OCI-LY1 (cell line): Measurements from ENCODE around the gene LLCFC1.

Source experiments
- H2AFZ ChIP-seq: fragments of 200-600 bp; sonication (generic), shearing (Covaris generic); 2 replicates; pipeline ENCODE4 v1.6.0; 2014; ENCODE audit warnings: antibody characterized with exemption, mild to moderate bottlenecking, low read length
- H3F3A ChIP-seq: fragments of 200-600 bp; sonication (generic), shearing (Covaris generic); 2 replicates; pipeline ENCODE4 v1.6.0; 2014; ENCODE audit warnings: mild to moderate bottlenecking, antibody characterized with exemption, low read length, moderate library complexity; ENCODE audit not compliant: insufficient read depth
- H3K27ac ChIP-seq: fragments of 200-600 bp; sonication (generic); 2 replicates; pipeline ENCODE4 v1.5.1; 2014; ENCODE audit warnings: low read length, mixed run types, mild to moderate bottlenecking, low read depth; ENCODE audit not compliant: poor library complexity, severe bottlenecking
- H3K27me3 ChIP-seq: fragments of 200-600 bp; sonication (generic); 2 replicates; pipeline ENCODE4 v1.6.0; 2014; ENCODE audit warnings: antibody characterized with exemption, mild to moderate bottlenecking, low read length, moderate library complexity; ENCODE audit not compliant: insufficient read depth
- H3K36me3 ChIP-seq: fragments of 200-600 bp; sonication (generic); 2 replicates; pipeline ENCODE4 v1.6.1; 2014; ENCODE audit warnings: mild to moderate bottlenecking, antibody characterized with exemption, low read length, moderate library complexity, mixed read lengths; ENCODE audit not compliant: insufficient read depth
- H3K4me1 ChIP-seq: fragments of 200-600 bp; sonication (generic); 2 replicates; pipeline ENCODE4 v1.5.1; 2014; ENCODE audit warnings: mild to moderate bottlenecking, low read length, moderate library complexity; ENCODE audit not compliant: insufficient read depth, severe bottlenecking
- H3K4me2 ChIP-seq: fragments of 200-600 bp; sonication (generic), shearing (Covaris generic); 2 replicates; pipeline ENCODE4 v1.6.1; 2014; ENCODE audit warnings: low read length
- H3K4me3 ChIP-seq: fragments of 200-600 bp; sonication (generic); 2 replicates; pipeline ENCODE4 v1.5.1; 2014; ENCODE audit warnings: low read length, low read depth, mild to moderate bottlenecking, mixed read lengths; ENCODE audit not compliant: poor library complexity, severe bottlenecking
- H3K79me2 ChIP-seq: fragments of 200-600 bp; shearing (Covaris generic); 2 replicates; pipeline ENCODE4 v1.6.1; 2016; ENCODE audit warnings: mixed run types, low read length, mixed read lengths; ENCODE audit not compliant: insufficient read depth
- H3K9ac ChIP-seq: fragments of 200-600 bp; sonication (generic), shearing (Covaris generic); 2 replicates; pipeline ENCODE4 v1.6.1; 2014; ENCODE audit warnings: mild to moderate bottlenecking, low read length, mixed read lengths
- H3K9me2 ChIP-seq: fragments of 200-600 bp; sonication (generic), shearing (Covaris generic); 2 replicates; pipeline ENCODE4 v1.6.1; 2014; ENCODE audit warnings: low read depth, mild to moderate bottlenecking, low read length, mixed read lengths
- H3K9me3 ChIP-seq: fragments of 200-600 bp; shearing (Covaris generic); 2 replicates; pipeline ENCODE4 v1.6.1; 2014; ENCODE audit warnings: low read length, mixed read lengths
- H4K20me1 ChIP-seq: fragments of 200-600 bp; sonication (generic), shearing (Covaris generic); 2 replicates; pipeline ENCODE4 v1.6.0; 2016; ENCODE audit warnings: mild to moderate bottlenecking, low read length; ENCODE audit not compliant: insufficient read depth
- EZH2 ChIP-seq: fragments of 200-600 bp; sonication (generic), shearing (Covaris generic); IDR thresholded peaks from 2 replicates; pipeline ENCODE4 v1.8.0; 2017; ENCODE audit warnings: borderline replicate concordance, mixed run types, mild to moderate bottlenecking, antibody characterized with exemption, low read length, moderate library complexity, mixed read lengths
- TF ChIP-seq, protein P1 (sequence below): fragments of 200-600 bp; sonication (generic), shearing (Covaris generic); IDR thresholded peaks from 2 replicates; pipeline ENCODE4 v1.5.1; 2017; ENCODE audit warnings: mild to moderate bottlenecking, antibody characterized with exemption, low read length, moderate library complexity, mixed read lengths

The LLCFC1 gene

GRCh38 chr7:142901426-142902259 lies 37.6 kb upstream of the LLCFC1 start:
- H3K27me3 ChIP-seq: no peaks in the 10 kb centered on the region; the same call in 1 of the 2 replicates
- H3K4me1 ChIP-seq: no peaks in the 10 kb centered on the region
- no peak overlapping the region for H3K4me2 ChIP-seq
- no peak overlapping the region for H3K27ac ChIP-seq
- no peaks in the 10 kb centered on the region for H3F3A ChIP-seq
- H3K4me3 ChIP-seq: no peak overlapping the region
- TF ChIP-seq EZH2: no peak
- TF ChIP-seq, protein P1, sequence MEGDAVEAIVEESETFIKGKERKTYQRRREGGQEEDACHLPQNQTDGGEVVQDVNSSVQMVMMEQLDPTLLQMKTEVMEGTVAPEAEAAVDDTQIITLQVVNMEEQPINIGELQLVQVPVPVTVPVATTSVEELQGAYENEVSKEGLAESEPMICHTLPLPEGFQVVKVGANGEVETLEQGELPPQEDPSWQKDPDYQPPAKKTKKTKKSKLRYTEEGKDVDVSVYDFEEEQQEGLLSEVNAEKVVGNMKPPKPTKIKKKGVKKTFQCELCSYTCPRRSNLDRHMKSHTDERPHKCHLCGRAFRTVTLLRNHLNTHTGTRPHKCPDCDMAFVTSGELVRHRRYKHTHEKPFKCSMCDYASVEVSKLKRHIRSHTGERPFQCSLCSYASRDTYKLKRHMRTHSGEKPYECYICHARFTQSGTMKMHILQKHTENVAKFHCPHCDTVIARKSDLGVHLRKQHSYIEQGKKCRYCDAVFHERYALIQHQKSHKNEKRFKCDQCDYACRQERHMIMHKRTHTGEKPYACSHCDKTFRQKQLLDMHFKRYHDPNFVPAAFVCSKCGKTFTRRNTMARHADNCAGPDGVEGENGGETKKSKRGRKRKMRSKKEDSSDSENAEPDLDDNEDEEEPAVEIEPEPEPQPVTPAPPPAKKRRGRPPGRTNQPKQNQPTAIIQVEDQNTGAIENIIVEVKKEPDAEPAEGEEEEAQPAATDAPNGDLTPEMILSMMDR: no peak
- no peak overlapping the region for H2AFZ ChIP-seq
- peaks cover 8% of the 10 kb centered on the region for H3K9me3 ChIP-seq
- H3K36me3 ChIP-seq: no peaks in the 10 kb centered on the region
- H4K20me1 ChIP-seq: no peaks in the 10 kb centered on the region
- H3K79me2 ChIP-seq: no peaks in the 10 kb centered on the region
- no peak overlapping the region for H3K9ac ChIP-seq
- H3K9me2 ChIP-seq: no peaks in the 10 kb centered on the region

DNA sequence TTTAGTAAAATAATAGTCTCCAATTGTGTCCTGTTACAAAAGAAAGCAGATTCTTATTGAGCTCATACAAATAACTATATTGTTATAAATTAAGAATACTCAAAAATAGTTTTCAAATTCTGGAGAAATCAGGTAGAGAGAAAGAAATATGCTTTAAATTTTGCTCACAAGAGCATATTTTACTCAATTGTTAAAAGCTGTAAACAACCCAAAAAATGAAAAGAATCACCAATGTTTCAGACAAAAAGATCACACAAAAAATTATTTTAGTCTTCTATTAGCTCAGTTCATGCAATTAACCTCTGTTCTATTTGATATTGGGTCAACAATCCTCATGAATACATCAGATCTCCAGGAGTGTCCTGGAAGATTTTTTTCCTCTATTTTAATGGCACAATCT lies 35.2 kb upstream of the LLCFC1 start:
- peaks cover 8% of the 10 kb centered on the region for H3K9me3 ChIP-seq
- no peak overlapping the region for H3K27ac ChIP-seq
- H3K4me1 ChIP-seq: no peaks in the 10 kb centered on the region
- H3K9me2 ChIP-seq: no peaks in the 10 kb centered on the region
- TF ChIP-seq EZH2: no peak
- TF ChIP-seq, protein P1: no peak
- no peaks in the 10 kb centered on the region for H3F3A ChIP-seq
- no peak overlapping the region for H3K4me3 ChIP-seq
- H3K79me2 ChIP-seq: no peaks in the 10 kb centered on the region
- no peaks in the 10 kb centered on the region for H3K27me3 ChIP-seq
- H3K4me2 ChIP-seq: no peak overlapping the region
- H3K9ac ChIP-seq: no peak overlapping the region
- no peaks in the 10 kb centered on the region for H4K20me1 ChIP-seq
- no peaks in the 10 kb centered on the region for H3K36me3 ChIP-seq
- H2AFZ ChIP-seq: no peak overlapping the region

DNA sequence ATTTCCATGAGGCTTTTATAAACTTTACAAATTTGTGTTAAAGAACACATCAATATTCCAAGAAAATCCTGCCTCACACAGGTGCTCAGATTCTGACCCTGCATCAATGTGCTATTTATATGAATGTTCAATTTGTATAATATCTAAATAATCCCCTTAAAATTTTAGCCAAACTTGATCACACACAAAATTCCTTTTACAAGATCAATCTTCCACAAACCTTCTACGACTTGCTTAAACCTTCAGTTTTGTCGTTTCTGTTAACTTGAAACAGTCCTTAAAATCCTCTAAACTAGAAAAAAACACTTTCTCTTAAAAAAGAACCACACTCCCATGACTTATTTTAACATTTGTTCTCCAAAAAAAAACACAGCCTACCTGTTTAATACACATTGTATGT lies 33.5 kb upstream of the LLCFC1 start:
- no peak overlapping the region for H3K4me3 ChIP-seq
- H2AFZ ChIP-seq: no peak overlapping the region
- H3K9me3 ChIP-seq: peaks cover 8% of the 10 kb centered on the region
- no peaks in the 10 kb centered on the region for H3K27me3 ChIP-seq
- H3K9me2 ChIP-seq: no peaks in the 10 kb centered on the region
- H3K4me1 ChIP-seq: no peaks in the 10 kb centered on the region
- no peak overlapping the region for H3K4me2 ChIP-seq
- TF ChIP-seq, protein P1: no peak
- no peak for TF ChIP-seq EZH2
- no peaks in the 10 kb centered on the region for H3F3A ChIP-seq
- no peak overlapping the region for H3K27ac ChIP-seq
- H4K20me1 ChIP-seq: no peaks in the 10 kb centered on the region
- H3K9ac ChIP-seq: no peak overlapping the region
- no peaks in the 10 kb centered on the region for H3K79me2 ChIP-seq
- no peaks in the 10 kb centered on the region for H3K36me3 ChIP-seq
